Right lung (tissue), 5 donors: ENCODE measurements around the gene SNCA. TPM values are rescaled to one million over a fixed set of nuclear protein-coding genes. Genes with fewer than 3 reads are reported as not detected.
A peak's percentile ranks its signal among the peaks of the same experiment; 100 is the strongest.

Experiments used
- DNase-seq, 2 donors: peaks; one replicate each; pipeline ENCODE4 v3.0.0-alpha.2; 2013
- polyA plus RNA-seq, 5 donors: library from polyadenylated mRNA; unstranded; fragments of 120-200 nt; gene quantifications; one replicate each; pipeline versions ENCODE4 v1.2.1 to v1.2.3, GENCODE V29; 2013; ENCODE audit warnings: inconsistent platforms in 1 of 5, low replicate concordance in 1 of 5; ENCODE audit not compliant: insufficient read length in 5 of 5, insufficient read depth in 1 of 5

The SNCA gene
- polyA plus RNA-seq, 5 donors, result 50.8 to 59.6 (median 57.4) TPM

GRCh38 chr4:89821612-89822011 is 15.3 kb downstream of the SNCA start:
- no peak for DNase-seq

DNA sequence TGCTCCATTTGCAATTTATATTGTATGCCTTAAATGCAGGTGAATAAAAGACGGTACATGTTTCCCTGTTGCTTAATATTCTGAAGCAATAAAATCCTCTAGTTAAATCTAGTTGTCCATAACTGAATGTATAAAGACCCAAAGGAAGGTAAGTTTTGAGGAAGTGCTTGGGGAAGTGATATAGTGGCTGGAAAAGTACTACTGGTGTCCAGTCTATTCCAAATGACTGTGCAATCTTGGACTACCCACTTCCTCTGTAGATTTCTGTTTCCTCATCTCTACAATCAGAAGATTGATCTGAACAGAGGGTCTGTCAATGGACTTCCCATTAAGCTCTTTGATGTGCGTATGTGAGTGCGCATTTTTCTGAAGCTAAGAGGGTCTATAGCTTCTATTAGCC is 17.0 kb downstream of the SNCA start:
- DNase-seq, result no peak

DNA sequence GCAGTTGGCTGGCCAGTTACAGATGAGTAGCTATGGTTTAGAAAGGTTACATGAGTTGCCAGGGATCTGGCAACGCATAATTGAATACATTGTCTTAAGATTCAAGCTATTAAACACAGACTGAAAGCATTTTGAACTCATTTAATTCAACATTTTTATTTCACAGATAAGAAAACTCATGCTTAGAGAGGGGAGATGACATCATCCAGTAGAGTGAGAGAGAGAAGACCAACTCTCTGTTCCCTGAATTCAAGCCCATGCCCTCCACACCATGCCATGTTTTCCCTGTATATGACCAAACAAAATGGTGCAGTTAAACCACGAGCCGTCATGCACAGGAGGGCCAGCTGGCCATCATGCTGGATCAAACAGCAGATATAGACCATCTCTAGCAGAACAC is 22.6 kb downstream of the SNCA start:
- no peak for DNase-seq

GRCh38 chr4:89813197-89813596 is 23.8 kb downstream of the SNCA start:
- DNase-seq, result no peak

DNA sequence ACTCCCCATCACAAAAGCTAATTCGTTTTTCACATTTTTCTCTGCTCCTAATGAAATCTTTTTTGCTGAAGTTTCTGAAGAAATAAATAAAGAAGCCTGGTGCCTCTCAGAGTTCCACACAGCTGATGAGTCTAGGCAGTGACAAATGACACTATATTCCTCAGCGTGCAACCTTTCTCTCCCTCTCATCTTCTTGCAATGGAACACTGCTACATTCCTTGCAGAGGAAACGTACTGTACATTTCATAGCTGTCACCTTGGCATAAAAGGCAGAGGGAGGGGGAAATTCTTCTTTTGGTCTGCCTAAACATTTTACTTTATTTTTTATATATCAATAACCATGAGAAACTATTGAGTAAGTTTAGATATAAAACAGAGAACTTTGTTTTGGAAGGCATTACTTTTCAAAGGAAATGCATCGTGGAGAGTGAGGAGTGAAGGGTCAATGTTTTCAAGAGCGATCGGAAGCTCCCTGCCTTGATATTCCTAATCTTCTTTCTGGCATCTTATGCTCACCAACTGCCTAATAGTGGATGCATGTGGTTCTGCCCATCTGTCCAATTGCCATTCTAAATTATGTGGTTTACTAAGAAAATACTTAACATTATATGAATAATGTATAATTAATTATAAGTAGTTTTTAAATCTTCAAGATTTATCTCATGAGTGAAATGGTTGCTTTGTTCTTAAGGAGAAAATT is 29.4 kb downstream of the SNCA start:
- no peak for DNase-seq

DNA sequence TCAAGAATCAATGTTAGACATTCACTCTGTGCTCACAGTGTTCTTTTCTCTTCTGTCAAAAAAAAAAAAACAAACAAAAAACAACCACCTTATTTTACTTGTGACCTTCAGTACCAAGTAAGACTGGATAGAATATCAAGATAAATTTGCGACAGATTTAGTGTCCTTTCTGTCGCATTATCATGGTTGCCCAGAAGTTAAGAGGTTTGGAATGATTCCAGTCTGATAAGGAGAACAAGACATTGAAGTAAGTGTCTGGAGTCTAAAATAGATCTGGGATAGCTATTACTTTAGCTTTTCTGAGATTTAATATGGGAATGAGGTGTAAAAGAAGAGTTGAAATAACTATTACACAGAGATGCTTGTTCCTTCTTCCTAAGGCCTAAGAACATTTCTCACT is 31.7 kb downstream of the SNCA start:
- DNase-seq, result no peak

GRCh38 chr4:89803915-89804314 is 33.0 kb downstream of the SNCA start:
- no peak for DNase-seq

- DNase-seq, result no peak
These were observed 33.9 kb downstream of the SNCA start for GRCh38 chr4:89803036-89803435.

DNA sequence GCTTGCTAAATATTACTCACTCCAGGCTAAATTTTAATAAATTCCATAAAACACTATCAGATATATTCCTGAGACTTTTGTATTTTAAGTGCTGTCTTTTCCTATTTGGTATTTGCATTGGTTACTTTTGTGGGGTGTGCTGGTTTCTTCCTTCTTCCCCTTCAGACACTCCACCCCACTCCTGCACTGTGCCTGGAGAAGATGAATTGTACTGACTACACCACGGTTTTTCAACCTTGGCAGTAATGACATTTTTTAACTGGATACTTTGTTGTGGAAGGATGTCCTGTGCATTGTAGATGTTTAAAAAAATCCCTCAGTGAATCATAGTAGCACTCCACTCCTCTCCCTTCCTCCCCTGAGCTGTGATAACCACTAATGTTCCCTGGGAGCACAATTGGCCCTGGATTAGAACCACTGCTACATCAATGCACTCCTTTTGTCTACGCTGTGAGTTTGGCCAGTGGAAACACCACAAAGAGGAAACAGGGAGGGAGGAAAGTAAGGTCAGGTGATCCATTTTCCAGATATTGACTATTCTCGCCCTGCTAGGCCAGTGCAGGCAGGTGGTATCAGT is 36.3 kb downstream of the SNCA start:
- DNase-seq, result no peak

- no peak for DNase-seq
These were observed 36.9 kb downstream of the SNCA start for GRCh38 chr4:89800012-89800516.

DNA sequence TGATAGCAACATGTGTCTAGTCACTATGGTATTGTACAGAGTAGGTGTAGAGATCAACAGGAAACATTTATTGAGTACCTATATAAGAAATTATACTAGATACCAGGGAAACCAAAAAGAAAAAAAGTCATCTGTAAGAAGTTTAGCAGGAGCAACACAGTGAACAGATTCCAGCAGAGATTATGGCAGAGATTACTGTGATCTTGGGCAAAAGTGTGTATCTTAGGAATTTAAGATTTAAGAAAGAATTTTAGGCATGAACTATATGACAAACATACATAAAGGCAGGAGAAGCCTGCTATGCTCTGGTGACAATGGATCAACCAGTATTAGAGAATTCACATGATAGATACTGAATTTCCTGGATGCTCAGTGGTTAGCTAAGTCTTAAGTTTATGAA is 37.9 kb downstream of the SNCA start:
- DNase-seq, result no peak

DNA sequence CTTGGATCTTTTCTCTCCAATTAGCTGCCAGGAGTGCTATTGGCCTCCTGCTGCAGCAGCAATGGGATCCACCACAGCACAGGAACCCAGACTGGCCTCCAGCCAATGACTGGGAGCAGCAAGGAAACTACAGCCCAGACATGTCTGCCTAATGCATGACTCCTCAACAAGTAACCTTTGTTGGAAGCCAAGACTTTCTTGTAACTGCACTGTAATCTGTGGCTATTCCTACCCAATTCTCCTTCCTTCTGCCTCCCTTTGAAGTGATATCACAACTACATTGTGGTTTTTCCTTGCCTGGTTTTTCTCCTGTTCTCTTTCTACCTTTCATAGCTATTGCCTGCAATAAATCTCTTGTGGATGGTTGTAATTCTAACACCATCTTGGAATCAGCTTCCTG is 39.8 kb downstream of the SNCA start:
- DNase-seq, result no peak

DNA sequence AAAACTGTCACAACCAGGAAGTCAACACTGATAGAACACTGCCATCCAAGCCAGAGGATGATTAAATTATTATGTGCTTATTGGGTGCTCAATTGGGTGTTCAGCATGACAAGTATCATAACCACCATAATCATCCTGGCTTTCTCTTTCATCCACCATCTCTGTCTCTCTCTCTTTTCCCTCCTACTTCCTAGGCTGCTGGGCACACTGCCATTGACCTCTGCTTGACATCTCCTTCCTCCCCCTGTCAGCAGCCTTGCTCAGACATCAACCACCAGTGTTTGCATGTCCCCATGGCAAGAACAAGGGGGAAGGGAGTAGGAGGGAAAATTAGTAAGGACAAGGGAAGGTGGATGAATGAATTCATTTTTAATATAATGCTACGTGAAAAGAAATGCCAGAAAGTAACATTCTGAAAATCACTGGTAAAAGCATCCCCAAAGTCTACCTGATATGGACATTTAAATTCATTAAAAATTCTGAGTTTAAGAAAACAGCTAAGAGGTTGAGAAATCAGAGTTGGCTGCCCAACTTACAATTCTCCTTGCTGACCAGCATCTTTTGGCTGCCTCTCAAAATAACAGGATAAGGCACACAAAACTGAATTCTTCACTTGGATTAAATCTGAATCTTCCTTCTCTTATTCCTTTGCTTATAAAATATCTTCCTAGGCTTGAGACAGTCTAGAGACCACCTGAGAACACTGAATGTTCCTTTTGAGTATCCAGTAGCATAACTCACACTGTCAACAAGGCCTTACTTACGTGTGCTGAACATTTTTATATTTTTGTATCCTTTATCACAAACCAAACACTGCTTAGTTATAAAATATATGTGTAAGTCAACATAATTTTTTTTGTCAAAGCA is 48.5 kb downstream of the SNCA start:
- DNase-seq, result peak; percentile 85 to 86

DNA sequence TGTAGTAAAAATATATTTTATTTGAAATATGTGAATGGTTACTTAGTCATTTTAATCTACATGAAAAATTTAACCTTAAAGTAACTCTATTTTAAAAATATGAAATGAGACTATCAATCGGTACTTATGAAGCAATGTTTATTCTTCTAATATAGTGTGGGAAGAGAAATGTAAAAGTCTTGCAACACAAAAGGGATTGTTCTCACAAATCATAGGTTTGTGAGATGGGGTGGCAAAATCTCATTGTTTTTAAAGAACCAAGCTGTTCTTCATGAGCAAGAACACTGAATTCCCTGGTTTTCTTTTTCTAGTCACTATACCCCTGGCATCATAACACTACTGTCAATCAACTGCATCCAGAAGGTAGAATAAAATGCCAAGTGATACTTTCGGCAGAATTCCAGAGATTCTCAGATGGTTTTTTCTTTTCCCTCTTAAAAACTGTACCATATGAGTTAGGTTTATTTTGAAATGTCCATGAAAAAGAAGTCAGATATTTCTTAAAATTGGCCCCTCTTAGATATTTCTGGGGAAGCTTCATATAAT is 52.2 kb downstream of the SNCA start:
- DNase-seq, result peak in 1 of 2 donors; percentile 39

GRCh38 chr4:89781321-89781720 is 55.6 kb downstream of the SNCA start:
- no peak for DNase-seq

GRCh38 chr4:89773805-89774204 is 63.2 kb downstream of the SNCA start:
- DNase-seq, result no peak

DNA sequence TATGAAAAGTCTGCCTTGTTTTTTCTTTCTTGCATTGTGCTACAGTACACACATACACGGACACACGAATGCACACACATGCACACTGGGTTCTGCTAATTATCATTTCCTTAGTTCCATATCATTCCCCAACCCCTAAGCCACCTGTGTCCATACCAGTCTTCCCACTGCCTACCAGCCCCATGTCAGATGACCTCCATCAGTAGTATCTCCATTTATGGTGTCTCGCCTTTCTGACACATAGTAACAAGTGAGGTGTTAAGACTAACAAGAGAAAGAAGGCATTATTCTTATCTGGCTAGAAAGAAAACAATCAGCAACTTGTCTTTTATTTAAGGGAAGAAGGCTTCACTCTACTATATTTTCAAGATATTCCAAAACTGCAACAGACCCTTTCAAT is 67.1 kb downstream of the SNCA start:
- DNase-seq, result no peak

GRCh38 chr4:89767924-89768323 is 69.0 kb downstream of the SNCA start:
- DNase-seq, result no peak

GRCh38 chr4:89765966-89766365 is 71.0 kb downstream of the SNCA start:
- DNase-seq, result peak; percentile 86 to 91

- no peak for DNase-seq
These were observed 71.4 kb downstream of the SNCA start for GRCh38 chr4:89765528-89765927.

DNA sequence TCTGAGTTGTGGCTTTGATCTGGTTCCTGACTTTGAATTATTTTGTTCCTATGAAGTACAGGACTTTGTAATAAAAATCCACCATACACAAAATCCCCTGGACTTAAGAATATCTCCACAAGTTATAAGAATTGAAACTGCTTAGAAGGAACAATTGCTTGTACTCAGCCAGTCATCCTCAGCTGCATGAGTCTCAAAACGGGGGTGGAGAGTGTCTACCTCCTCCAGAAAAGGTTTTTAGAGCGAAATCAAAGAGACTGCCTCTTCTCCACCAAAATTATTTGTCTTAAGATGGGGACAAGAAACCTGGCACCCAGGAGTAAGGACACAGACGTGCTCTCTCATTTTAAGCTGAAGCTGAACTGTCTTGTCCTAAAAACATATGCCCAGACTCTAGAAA is 74.7 kb downstream of the SNCA start:
- DNase-seq, result no peak

GRCh38 chr4:89759426-89759825 is 77.5 kb downstream of the SNCA start:
- DNase-seq, result no peak
